Bone marrow (tissue), 2 donors: Measurements from ENCODE around the gene FGF16.
A peak's percentile ranks its signal among the peaks of the same experiment; 100 is the strongest.
"Not testable (repeated sequence)": the region's sequence is repeated elsewhere in the genome, so short reads cannot be mapped to it uniquely, and the experiment has no call there.

Experiments
- DNase-seq, 2 donors: peaks; one replicate each; lab custom pipeline; 2025; lab: John Stamatoyannopoulos, UW

FGF16 gene

DNA sequence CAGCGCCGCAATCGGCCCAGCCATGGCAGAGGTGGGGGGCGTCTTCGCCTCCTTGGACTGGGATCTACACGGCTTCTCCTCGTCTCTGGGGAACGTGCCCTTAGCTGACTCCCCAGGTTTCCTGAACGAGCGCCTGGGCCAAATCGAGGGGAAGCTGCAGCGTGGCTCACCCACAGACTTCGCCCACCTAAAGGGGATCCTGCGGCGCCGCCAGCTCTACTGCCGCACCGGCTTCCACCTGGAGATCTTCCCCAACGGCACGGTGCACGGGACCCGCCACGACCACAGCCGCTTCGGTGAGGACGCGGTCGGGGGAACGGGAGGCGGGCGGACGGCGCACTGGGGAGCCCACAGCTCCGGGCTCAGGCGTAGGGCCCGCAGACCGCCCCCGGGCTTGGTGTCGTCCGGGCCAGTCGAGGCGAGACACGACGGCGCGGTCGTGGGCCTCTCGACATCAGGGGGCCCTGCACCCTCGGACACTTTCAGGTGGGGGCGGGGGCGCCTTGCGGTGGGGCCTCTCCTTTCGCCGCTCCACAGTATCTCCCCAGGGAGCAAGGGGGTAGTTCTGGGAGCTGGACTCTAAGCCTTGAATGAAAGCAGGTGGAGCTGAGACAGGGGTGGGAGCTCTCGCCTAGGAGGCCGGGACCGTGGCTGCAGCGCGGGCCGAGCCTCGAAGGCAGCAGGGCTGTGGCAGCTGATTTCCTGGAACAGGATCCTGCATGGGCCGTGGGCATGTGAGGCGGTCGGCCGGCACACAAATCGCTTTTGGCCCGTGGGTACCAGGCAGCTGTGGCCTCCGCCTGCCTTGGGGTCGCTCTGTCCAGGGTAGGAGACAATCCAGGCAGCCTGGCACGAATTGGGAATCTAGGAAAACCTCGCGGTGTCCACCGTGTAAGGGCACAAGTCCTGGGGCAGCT, 722 bp downstream of the FGF16 start:
- peak in 1 of 2 donors; percentile 2 for DNase-seq

DNA sequence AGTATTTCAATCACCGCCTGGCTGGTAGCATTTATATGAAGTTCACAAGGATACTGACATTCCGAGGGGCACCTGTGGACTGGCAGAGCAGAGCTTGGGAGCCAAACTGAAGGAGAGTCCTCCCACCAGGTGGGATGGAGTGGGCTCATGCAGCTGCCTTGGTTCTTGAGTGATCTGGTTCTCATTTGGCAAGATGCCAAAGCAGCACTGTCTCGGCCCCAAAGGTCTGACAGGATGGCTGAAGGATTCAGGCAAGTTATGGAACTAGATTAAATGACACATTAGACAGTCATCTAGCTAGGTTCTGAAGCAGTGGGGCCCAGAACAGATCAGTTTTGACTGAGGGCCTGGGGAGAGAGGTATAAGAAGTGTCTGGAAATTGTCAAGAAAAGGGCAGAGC, 3.2 kb downstream of the FGF16 start:
- DNase-seq = no peak

DNA sequence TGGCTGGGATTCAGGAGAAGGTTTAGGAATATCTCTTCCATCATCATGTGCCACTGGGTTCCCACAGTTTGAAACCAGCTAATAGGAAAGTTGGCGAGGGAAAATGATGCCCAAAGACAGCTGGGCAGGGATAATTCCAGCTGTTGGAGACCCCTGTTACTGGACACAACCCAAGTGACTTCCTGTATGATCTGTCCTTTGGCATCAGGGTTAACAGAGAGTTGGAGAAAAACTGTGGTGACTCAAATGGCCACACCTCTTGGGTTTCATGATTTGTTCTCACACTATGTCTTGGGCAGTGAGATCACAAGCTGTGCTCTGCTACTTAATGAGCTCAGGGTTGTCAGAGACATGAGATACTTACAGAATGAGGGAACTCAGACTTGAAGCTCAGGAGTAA, 3.8 kb downstream of the FGF16 start:
- DNase-seq = no peak

DNA sequence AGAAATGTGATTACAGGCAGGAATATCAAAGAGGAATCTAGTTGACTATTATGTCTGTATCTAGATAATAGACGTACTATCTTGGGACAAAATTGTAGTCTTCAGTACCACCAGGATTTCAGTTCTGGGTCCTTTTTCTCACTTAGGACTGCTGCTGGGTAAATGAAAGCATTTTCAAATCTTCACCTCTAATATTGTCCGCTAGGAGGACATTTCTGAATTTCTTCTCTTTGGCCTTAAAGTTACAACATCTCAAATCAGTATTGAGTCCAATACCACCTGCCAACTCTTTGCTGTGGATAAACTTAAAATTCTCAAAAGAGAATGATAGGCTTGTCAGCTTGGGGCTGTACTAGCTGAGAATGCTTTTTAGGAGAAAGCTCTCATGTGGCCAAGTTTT, 6.0 kb downstream of the FGF16 start:
- no peak for DNase-seq

DNA sequence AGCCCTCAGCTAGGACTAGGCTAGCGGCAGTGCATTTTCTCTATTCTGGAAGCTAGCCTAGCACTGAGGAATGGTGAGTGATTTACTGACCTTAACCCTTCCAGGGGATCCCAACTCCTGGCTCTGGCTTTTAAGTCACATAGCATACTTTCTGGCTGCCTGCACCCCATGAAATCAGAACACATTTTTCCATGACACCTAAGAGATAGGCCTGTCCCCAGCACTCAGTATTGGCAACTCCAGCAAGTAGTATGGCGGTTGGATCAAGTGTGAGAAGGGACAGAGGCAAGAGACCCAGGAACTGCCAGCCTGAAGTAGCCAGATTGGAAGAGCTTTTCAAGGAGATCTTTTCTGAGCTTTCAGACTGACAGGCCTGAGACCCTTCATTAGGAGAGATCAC, 8.2 kb downstream of the FGF16 start:
- DNase-seq = no peak

DNA sequence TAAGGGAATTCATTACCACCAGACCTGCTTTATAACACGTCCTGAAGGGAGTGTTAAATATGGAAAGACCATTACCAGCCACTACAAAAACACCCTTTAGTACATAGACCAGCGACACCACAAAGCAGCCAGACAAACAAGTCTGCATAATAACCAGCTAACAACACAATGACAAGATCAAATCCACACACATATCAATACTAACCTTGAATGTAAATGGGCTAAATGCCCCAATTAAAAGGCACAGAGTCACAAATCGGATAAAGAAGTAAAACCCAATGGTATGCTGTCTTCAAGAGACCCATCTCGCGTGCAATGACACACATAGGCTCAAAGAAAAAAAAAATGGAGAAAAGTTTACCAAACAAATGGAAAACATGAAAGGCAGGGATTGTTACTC, 36.9 kb downstream of the FGF16 start:
- no peak for DNase-seq

DNA sequence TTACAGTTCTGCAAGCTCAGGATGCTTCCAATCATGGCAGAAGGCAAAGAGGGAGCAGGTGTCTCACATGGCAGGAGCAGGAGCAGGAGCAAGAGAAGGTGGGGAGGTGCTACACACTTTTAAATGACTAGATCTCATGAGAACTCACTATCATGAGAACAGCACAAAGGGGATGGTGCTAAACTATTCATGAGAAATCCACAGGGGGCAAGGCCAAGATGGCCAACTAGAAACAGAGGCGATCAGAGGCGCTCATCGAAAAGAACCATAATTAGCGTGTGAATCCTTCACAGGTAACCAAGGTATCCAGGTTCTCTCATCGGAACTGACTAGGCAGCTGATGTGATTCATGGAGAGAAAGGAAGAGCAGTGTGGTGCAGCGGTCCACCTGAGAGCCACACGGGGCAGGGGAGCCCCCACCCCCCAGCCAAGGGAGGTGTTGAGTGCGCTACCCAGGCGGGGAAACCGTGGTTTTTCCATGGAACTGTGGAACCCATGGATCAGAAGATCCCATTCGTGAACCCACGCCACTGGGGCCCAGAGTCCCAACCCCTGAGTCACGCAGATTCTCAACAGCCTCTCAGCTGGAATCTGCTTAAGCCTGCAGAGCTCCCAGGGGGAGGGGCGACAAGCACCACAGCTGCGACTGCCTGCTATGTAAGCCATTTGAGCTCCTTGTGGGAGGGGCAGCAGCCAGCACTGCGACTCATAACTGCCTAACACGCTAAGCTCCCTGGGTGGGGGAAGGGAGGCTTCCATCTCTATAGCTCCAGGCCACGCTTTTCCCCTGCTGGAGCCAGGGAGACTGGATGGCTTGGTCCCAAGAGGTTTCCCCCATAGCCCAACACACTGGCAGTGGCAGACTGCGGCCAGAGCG, 46.7 kb downstream of the FGF16 start:
- DNase-seq = no peak

DNA sequence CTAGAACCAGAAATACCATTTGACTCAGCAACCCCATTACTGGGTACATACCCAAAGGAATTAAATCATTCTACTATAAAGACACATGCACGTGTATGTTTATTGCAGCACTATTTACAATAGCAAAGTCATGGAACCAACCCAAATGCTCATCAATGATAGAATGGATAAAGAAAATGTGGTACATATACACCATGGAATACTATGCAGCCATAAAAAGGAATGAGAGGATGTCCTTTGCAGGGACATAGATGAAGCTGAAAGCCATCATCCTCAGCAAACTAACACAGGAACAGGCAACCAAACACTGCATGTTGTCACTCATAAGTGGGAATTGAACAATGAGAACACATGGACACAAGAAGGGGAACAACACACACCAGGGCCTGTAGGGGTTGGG, 53.0 kb downstream of the FGF16 start:
- not testable (repeated sequence) for DNase-seq

DNA sequence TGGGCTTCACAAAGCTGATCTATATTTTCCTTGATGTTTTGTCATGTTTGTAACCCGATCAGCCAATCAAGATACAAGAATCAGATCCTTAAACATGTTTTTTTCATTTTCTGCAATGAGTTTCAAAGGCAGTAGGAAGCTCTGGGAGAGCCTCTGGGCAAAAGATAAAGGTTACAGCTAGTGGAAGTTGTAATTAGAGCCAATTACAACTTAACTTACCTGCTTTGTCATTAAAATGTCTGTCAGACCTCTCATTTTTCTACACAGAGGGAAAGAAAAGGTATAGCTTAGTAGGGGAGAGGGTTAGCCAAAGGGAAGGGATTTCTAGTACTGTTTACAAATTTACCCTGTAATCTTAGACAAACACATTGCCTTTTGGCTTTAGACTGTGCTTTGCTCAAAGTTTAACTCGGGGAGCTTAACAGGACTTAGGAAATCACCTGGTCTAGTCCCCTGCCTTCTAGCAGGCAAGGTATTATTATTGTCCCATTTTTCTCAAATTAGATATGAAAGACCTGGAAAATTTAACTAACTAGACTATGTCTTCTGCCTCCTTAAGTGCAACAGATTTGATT, 55.8 kb downstream of the FGF16 start:
- DNase-seq = no peak

DNA sequence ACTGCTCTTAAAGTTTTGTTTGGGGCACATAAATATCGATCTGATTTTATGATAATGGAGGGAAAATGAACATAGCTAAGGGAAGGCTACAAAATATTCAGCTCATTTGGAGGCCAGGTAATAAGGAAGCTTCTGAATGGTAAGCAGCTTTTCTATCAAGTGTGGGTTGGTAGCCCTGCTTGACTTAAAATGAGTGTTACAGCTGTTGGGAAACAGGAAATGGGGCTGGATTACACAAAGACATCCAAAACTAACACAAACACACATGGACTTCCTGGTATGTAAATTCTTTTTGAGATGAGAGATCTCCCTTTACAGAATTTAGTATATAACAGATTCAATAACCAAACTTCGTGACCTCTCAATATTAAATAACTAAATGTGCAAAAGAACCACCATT, 58.0 kb downstream of the FGF16 start:
- DNase-seq = no peak
